Measurements from ENCODE around the gene CTNNA2. TPM values are rescaled to one million over a fixed set of nuclear protein-coding genes. Genes with fewer than 3 reads are reported as not detected.

CTNNA2 gene
- polyA plus RNA-seq, 2 of the 4 experiments (the other 2 are of a cell fraction): 0.50 to 0.94 TPM

DNA sequence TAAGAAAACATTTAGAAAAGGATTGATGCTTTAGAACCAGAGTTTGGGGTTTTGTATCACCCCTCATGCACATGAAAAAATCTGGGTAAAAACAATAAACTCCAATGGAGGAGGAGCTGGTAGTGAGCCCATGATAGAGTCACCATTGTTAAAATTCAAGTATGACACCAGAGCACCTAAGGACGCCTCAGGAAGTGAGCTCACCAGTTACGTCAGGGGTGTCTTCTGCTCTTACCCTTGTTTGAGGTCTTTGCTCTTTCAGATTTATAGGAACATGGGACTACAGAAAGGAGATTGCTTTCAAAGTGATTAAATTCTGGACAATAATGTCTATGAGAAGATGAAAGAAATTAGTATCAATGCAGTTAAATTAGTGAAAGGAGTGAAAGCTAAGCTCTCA, 685.2 kb downstream of the CTNNA2 start:
- no peak for FAIRE-seq
- ATAC-seq: no peak
- no peak for TF ChIP-seq HEYL (CRISPR knock-in tag; IDR thresholded peaks at IDR 0.05)
- no peak for TF ChIP-seq TP53 (CRISPR knock-in tag; IDR thresholded peaks at IDR 0.05)
- TF ChIP-seq MAFK (IDR thresholded peaks at IDR 0.05; ENCODE audit: partially characterized antibody): no peak
- TF ChIP-seq FOXS1 (CRISPR knock-in tag; IDR thresholded peaks at IDR 0.05): no peak
- no peak for TF ChIP-seq KDM5A (IDR thresholded peaks at IDR 0.05)
- TF ChIP-seq ESRRA (IDR thresholded peaks at IDR 0.05; ENCODE audit: borderline replicate concordance, low read length): no peak
- no peak for TF ChIP-seq RCOR1 (IDR thresholded peaks at IDR 0.05; ENCODE audit: low read depth, low read length)
- no peak for TF ChIP-seq POLR2AphosphoS2 (conservative IDR thresholded peaks at IDR 0.05; ENCODE audit: low read length)
- no peak for TF ChIP-seq HOXB5 (CRISPR knock-in tag; IDR thresholded peaks at IDR 0.05)
- TF ChIP-seq CHD4 (IDR thresholded peaks at IDR 0.05; ENCODE audit: borderline replicate concordance): no peak
- TF ChIP-seq, protein P1, sequence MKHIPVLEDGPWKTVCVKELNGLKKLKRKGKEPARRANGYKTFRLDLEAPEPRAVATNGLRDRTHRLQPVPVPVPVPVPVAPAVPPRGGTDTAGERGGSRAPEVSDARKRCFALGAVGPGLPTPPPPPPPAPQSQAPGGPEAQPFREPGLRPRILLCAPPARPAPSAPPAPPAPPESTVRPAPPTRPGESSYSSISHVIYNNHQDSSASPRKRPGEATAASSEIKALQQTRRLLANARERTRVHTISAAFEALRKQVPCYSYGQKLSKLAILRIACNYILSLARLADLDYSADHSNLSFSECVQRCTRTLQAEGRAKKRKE (CRISPR knock-in tag; IDR thresholded peaks at IDR 0.05; ENCODE audit: low read depth): no peak
- no peak for TF ChIP-seq RAD21 (conservative IDR thresholded peaks at IDR 0.05 in 1 of 2, IDR thresholded peaks at IDR 0.05 in 1 of 2)
- no peak for TF ChIP-seq JUN (IDR thresholded peaks at IDR 0.05)
- no peak for TF ChIP-seq NPAS2 (CRISPR knock-in tag; IDR thresholded peaks at IDR 0.05; ENCODE audit: borderline replicate concordance)
- TF ChIP-seq, protein P2, sequence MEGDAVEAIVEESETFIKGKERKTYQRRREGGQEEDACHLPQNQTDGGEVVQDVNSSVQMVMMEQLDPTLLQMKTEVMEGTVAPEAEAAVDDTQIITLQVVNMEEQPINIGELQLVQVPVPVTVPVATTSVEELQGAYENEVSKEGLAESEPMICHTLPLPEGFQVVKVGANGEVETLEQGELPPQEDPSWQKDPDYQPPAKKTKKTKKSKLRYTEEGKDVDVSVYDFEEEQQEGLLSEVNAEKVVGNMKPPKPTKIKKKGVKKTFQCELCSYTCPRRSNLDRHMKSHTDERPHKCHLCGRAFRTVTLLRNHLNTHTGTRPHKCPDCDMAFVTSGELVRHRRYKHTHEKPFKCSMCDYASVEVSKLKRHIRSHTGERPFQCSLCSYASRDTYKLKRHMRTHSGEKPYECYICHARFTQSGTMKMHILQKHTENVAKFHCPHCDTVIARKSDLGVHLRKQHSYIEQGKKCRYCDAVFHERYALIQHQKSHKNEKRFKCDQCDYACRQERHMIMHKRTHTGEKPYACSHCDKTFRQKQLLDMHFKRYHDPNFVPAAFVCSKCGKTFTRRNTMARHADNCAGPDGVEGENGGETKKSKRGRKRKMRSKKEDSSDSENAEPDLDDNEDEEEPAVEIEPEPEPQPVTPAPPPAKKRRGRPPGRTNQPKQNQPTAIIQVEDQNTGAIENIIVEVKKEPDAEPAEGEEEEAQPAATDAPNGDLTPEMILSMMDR (IDR thresholded peaks at IDR 0.05): no peak
- TF ChIP-seq, protein P3, sequence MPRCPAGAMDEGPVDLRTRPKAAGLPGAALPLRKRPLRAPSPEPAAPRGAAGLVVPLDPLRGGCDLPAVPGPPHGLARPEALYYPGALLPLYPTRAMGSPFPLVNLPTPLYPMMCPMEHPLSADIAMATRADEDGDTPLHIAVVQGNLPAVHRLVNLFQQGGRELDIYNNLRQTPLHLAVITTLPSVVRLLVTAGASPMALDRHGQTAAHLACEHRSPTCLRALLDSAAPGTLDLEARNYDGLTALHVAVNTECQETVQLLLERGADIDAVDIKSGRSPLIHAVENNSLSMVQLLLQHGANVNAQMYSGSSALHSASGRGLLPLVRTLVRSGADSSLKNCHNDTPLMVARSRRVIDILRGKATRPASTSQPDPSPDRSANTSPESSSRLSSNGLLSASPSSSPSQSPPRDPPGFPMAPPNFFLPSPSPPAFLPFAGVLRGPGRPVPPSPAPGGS (IDR thresholded peaks at IDR 0.05): no peak
- no peak for TF ChIP-seq FOSB (CRISPR knock-in tag; IDR thresholded peaks at IDR 0.05)
- no peak for TF ChIP-seq HDAC2 (IDR thresholded peaks at IDR 0.05)
- no peak for TF ChIP-seq NFE2L2 (conservative IDR thresholded peaks at IDR 0.05; ENCODE audit: low read length)
- Histone ChIP-seq H3K4me1 (no peaks in the 10 kb centered on the region), H3K9me3 (peaks cover 4% of the 10 kb centered on the region; the same call in 1 of the 3 replicates), H3K4me2 (no peak overlapping the region), H3K4me3 (no peak overlapping the region), H3K27ac (no peak overlapping the region)
- 36% methylated on average over 2 of the region's 2 CpGs for WGBS (ENCODE audit: missing lambda C conversion rate)
- no peak for DNase-seq (ENCODE audit: low read depth in 1 of 2, low spot score in 1 of 2)
- ChIA-PET POLR2A (no interaction called here), CTCF (no interaction called here)

DNA sequence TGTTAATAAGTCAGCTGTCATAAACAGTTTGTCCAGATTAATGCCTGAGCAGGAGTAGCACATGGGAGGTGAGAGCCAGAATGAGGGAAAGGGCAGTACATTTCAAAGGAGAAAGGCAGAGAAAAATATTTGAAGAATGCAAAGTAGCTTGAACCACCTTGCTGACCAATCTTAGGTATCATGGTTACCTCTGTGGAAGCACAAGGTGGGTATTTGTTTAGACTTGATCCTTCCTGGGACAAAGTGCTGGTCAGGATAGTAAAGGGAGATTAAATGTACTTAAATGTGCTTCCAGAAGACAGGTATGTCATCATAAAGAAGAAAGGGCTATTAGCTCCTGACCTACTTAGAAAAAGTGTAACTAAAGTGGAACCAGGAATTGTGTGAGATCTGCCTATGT, 686.7 kb downstream of the CTNNA2 start:
- CTCF ChIA-PET: interaction anchor here (0.7 kb wide), 1 partner anchor 10 kb away, joined by 4 read pairs; no protein-coding TSS in a partner anchor
- FAIRE-seq: no peak
- POLR2A ChIA-PET: no interaction called here
- Histone ChIP-seq H3K27ac (no peak overlapping the region), H3K9me3 (peaks cover 7% of the 10 kb centered on the region; the same call in 2 of the 3 replicates), H3K4me1 (no peaks in the 10 kb centered on the region), H3K4me2 (no peak overlapping the region), H3K4me3 (no peak overlapping the region)
- no peak for DNase-seq (ENCODE audit: low read depth in 1 of 2, low spot score in 1 of 2)
- no peak for ATAC-seq
- TF ChIP-seq EHMT2 (IDR thresholded peaks at IDR 0.05; ENCODE audit: low read depth): no peak
- TF ChIP-seq CHD4 (IDR thresholded peaks at IDR 0.05; ENCODE audit: borderline replicate concordance): no peak
- TF ChIP-seq, protein P4, sequence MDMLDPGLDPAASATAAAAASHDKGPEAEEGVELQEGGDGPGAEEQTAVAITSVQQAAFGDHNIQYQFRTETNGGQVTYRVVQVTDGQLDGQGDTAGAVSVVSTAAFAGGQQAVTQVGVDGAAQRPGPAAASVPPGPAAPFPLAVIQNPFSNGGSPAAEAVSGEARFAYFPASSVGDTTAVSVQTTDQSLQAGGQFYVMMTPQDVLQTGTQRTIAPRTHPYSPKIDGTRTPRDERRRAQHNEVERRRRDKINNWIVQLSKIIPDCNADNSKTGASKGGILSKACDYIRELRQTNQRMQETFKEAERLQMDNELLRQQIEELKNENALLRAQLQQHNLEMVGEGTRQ (IDR thresholded peaks at IDR 0.05): no peak
- TF ChIP-seq NFE2L2 (conservative IDR thresholded peaks at IDR 0.05; ENCODE audit: low read length): no peak
- no peak for TF ChIP-seq NPAS2 (CRISPR knock-in tag; IDR thresholded peaks at IDR 0.05; ENCODE audit: borderline replicate concordance)
- TF ChIP-seq, protein P5, sequence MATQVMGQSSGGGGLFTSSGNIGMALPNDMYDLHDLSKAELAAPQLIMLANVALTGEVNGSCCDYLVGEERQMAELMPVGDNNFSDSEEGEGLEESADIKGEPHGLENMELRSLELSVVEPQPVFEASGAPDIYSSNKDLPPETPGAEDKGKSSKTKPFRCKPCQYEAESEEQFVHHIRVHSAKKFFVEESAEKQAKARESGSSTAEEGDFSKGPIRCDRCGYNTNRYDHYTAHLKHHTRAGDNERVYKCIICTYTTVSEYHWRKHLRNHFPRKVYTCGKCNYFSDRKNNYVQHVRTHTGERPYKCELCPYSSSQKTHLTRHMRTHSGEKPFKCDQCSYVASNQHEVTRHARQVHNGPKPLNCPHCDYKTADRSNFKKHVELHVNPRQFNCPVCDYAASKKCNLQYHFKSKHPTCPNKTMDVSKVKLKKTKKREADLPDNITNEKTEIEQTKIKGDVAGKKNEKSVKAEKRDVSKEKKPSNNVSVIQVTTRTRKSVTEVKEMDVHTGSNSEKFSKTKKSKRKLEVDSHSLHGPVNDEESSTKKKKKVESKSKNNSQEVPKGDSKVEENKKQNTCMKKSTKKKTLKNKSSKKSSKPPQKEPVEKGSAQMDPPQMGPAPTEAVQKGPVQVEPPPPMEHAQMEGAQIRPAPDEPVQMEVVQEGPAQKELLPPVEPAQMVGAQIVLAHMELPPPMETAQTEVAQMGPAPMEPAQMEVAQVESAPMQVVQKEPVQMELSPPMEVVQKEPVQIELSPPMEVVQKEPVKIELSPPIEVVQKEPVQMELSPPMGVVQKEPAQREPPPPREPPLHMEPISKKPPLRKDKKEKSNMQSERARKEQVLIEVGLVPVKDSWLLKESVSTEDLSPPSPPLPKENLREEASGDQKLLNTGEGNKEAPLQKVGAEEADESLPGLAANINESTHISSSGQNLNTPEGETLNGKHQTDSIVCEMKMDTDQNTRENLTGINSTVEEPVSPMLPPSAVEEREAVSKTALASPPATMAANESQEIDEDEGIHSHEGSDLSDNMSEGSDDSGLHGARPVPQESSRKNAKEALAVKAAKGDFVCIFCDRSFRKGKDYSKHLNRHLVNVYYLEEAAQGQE (IDR thresholded peaks at IDR 0.05): no peak
- TF ChIP-seq MYC (IDR thresholded peaks at IDR 0.05; ENCODE audit: borderline replicate concordance, low read length): no peak
- TF ChIP-seq HOXB13 (CRISPR knock-in tag; IDR thresholded peaks at IDR 0.05; ENCODE audit: low read depth): no peak
- TF ChIP-seq, protein P6, sequence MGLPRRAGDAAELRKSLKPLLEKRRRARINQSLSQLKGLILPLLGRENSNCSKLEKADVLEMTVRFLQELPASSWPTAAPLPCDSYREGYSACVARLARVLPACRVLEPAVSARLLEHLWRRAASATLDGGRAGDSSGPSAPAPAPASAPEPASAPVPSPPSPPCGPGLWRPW (IDR thresholded peaks at IDR 0.05): no peak
- TF ChIP-seq CEBPB (IDR thresholded peaks at IDR 0.05): no peak
- TF ChIP-seq, protein P7, sequence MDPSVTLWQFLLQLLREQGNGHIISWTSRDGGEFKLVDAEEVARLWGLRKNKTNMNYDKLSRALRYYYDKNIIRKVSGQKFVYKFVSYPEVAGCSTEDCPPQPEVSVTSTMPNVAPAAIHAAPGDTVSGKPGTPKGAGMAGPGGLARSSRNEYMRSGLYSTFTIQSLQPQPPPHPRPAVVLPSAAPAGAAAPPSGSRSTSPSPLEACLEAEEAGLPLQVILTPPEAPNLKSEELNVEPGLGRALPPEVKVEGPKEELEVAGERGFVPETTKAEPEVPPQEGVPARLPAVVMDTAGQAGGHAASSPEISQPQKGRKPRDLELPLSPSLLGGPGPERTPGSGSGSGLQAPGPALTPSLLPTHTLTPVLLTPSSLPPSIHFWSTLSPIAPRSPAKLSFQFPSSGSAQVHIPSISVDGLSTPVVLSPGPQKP (IDR thresholded peaks at IDR 0.05; ENCODE audit: low read depth, low read length): no peak
- no peak for TF ChIP-seq RCOR1 (IDR thresholded peaks at IDR 0.05; ENCODE audit: low read depth, low read length)
- TF ChIP-seq GATA3 (IDR thresholded peaks at IDR 0.05; ENCODE audit: borderline replicate concordance): no peak

Measured in A549 (cell line).